Prostate gland (tissue), 2 donors: ENCODE results near the gene ZNF763. TPM values are rescaled to one million over a fixed set of nuclear protein-coding genes. Genes with fewer than 3 reads are reported as not detected.

ENCODE experiments used
- DNase-seq: peaks from one replicate; pipeline ENCODE4 v3.0.0-alpha.2; 2019; ENCODE audit warnings: low spot score
- H3K27ac ChIP-seq, 2 donors: fragments of 200-600 bp; sonication (generic); 2 replicates each; pipeline ENCODE4 v1.5.1; 2017 to 2019
- H3K27me3 ChIP-seq: fragments of 200-600 bp; sonication (generic); replicated peaks from 2 replicates; pipeline ENCODE4 v1.5.1; 2019; ENCODE audit not compliant: insufficient read depth
- H3K36me3 ChIP-seq, 2 donors: fragments of 200-600 bp; sonication (generic); 1 replicate in 1 of 2; 2 replicates in 1 of 2; pipeline versions ENCODE4 v1.5.1 to v1.8.1; 2017 to 2019
- H3K4me1 ChIP-seq: fragments of 200-600 bp; sonication (generic); replicated peaks from 2 replicates; pipeline ENCODE4 v1.5.1; 2019
- H3K4me3 ChIP-seq, 2 donors: fragments of 200-600 bp; sonication (generic); 2 replicates each; pipeline ENCODE4 v1.5.1; 2017 to 2019
- H3K9me3 ChIP-seq: fragments of 200-600 bp; sonication (generic); 2 replicates; pipeline ENCODE4 v1.5.1; 2017
- CTCF ChIP-seq, 4 experiments: fragments of 200-600 bp in 2 of 4; fragments of 450-650 bp in 2 of 4; sonication (generic) in 2 of 4; IDR thresholded peaks; 1 replicate in 3 of 4; 2 replicates in 1 of 4; pipeline ENCODE4 v1.5.1; 2016 to 2019; ENCODE audit warnings: antibody characterized with exemption in 4 of 4, mild to moderate bottlenecking in 2 of 4, moderate library complexity in 2 of 4
- POLR2A ChIP-seq: fragments of 450-650 bp; IDR thresholded peaks from one replicate; pipeline ENCODE4 v1.6.1; 2016; ENCODE audit warnings: antibody characterized with exemption, mild to moderate bottlenecking
- POLR2AphosphoS5 ChIP-seq: sonication (generic); formaldehyde crosslinking; IDR thresholded peaks from one replicate; pipeline ENCODE4 v1.6.1; 2017; ENCODE audit warnings: antibody characterized with exemption
- WGBS: methylation state at CpG from one replicate; pipeline ENCODE4 v1.1.5; 2018; 5-methylcytosine and 5-hydroxymethylcytosine counted together
- intact Hi-C: fragments of 100-400 bp; cut with DNase I; formaldehyde crosslinking; loops from one replicate; pipeline ENCODE4 v1.14.2; 2022
- total RNA-seq, 2 donors: library from RNA; depleted of rRNA; stranded (reverse); fragments of >200 nt; gene quantifications; one replicate each; pipeline ENCODE4 v1.1.0, GENCODE V29; 2016

The ZNF763 gene
- total RNA-seq, 2 donors from 2014 or later = 4.0 to 5.6 TPM

- Histone ChIP-seq H3K36me3 (no peaks in the 10 kb centered on the region), H3K4me1 (no peaks in the 10 kb centered on the region), H3K9me3 (no peaks in the 10 kb centered on the region), H3K4me3 (no peak overlapping the region), H3K27me3 (no peaks in the 10 kb centered on the region), H3K27ac (no peak overlapping the region)
- no peak for DNase-seq
- TF ChIP-seq POLR2AphosphoS5 (no peak), CTCF (IDR thresholded peaks at IDR 0.05) (no peak), POLR2A (no peak)
- WGBS = 83% methylated on average over 5 of the region's 5 CpGs
- intact Hi-C loops = no loop called here
Measured at GRCh38 chr19:11973019-11973810, 8.4 kb downstream of the ZNF763 start.

DNA sequence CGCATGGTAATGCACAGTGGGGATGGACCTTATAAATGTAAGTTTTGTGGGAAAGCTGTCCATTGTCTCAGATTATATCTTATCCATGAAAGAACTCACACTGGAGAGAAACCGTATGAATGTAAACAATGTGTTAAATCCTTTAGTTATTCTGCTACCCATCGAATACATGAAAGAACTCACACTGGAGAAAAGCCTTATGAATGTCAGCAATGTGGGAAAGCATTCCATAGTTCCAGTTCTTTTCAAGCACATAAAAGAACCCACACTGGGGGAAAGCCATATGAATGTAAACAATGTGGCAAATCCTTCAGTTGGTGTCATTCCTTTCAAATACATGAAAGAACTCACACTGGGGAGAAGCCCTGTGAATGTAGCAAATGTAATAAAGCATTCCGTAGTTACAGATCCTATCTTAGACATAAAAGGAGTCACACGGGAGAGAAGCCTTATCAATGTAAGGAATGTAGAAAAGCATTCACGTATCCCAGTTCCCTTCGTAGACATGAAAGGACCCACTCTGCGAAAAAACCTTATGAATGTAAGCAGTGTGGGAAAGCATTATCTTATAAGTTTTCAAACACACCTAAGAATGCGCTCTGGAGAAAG, 13.8 kb downstream of the ZNF763 start:
- H3K4me3 ChIP-seq = no peak overlapping the region

DNA sequence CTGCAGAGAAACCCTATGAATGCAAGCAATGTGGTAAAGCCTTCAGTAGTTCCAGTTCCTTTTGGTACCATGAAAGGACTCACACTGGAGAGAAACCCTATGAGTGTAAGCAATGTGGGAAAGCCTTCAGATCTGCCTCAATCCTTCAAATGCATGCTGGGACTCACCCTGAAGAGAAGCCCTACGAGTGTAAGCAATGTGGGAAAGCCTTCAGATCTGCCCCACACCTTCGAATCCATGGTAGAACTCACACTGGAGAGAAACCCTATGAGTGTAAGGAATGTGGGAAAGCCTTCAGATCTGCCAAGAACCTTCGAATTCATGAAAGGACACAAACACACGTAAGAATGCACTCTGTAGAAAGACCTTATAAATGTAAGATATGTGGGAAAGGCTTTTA, 14.7 kb downstream of the ZNF763 start:
- Histone ChIP-seq H3K27ac (no peak overlapping the region), H3K4me3 (no peak overlapping the region), H3K9me3 (peaks cover 4% of the 10 kb centered on the region), H3K27me3 (no peaks in the 10 kb centered on the region), H3K4me1 (no peaks in the 10 kb centered on the region), H3K36me3 (peaks cover 0 to 8% of the 10 kb centered on the region in 2 donors)
- WGBS = 93% methylated on average over 4 of the region's 4 CpGs
- intact Hi-C loops = no loop called here
- no peak for TF ChIP-seq CTCF (IDR thresholded peaks at IDR 0.05)
- no peak for TF ChIP-seq POLR2A
- no peak for TF ChIP-seq POLR2AphosphoS5
- DNase-seq = no peak

More for the DNA sequence above, 13.8 kb downstream of the ZNF763 start:
- H3K27ac ChIP-seq = no peak overlapping the region
- H3K27me3 ChIP-seq = no peaks in the 10 kb centered on the region
- no peak for DNase-seq
- intact Hi-C loops = no loop called here
- peaks cover 0 to 8% of the 10 kb centered on the region in 2 donors for H3K36me3 ChIP-seq
- H3K4me1 ChIP-seq = no peaks in the 10 kb centered on the region
- TF ChIP-seq CTCF (IDR thresholded peaks at IDR 0.05) (no peak), POLR2A (no peak), POLR2AphosphoS5 (no peak)
- WGBS = 89% methylated on average over 9 of the region's 9 CpGs
- H3K9me3 ChIP-seq = peaks cover 4% of the 10 kb centered on the region

DNA sequence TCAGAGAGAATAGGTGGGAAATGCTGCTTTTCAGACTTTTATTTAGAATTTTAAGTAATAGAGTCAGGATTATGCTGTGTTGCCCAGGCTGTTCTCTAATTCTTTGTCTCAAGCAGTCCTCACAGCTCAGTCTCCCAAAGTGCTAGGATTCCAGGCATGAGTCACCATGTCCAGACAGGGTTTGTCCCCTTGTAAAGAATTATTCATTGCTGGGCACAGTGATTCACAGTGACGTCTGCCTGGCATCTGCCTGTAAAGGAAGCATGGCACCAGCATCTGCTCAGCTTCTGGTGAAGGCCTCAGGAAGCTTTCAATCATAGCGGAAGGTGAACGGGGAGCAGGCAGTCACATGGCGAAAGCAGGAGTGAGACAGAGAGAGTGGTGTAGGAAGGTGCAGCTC, 17.7 kb downstream of the ZNF763 start:
- Histone ChIP-seq H3K27ac (no peak overlapping the region), H3K4me1 (no peaks in the 10 kb centered on the region), H3K4me3 (no peak overlapping the region), H3K27me3 (no peaks in the 10 kb centered on the region), H3K9me3 (peaks cover 4% of the 10 kb centered on the region), H3K36me3 (peaks cover 0 to 8% of the 10 kb centered on the region in 2 donors)
- WGBS = 76% methylated on average over 4 of the region's 4 CpGs
- DNase-seq = no peak
- TF ChIP-seq POLR2A (no peak), CTCF (IDR thresholded peaks at IDR 0.05) (no peak), POLR2AphosphoS5 (no peak)
- intact Hi-C loops = no loop called here
